GM13977 (cell line): ENCODE measurements around the gene TMEM98.
"Not testable (repeated sequence)": the region's sequence is repeated elsewhere in the genome, so short reads cannot be mapped to it uniquely, and the experiment has no call there.

Experiments
- DNase-seq: peaks from one replicate; pipeline ENCODE4 v3.0.0; 2012; ENCODE audit warnings: low spot score
- in situ Hi-C: fragments of 300-500 bp; cut with MboI; formaldehyde crosslinking; loops from one replicate; pipeline ENCODE4 v1.12.0; 2022; ENCODE audit warnings: low sequenced_read_pairs, low pct_unique_long_range_greater_than_20kb, mixed read lengths, inconsistent platforms; ENCODE audit not compliant: unreplicated experiment
- TF ChIP-seq, protein P1 (sequence below): IDR thresholded peaks from 2 replicates; pipeline ENCODE4 v1.5.1; 2012; ENCODE audit warnings: mild to moderate bottlenecking, control low read depth; ENCODE audit not compliant: insufficient read depth; ENCODE audit errors: extremely low read depth, missing control alignments

TMEM98 gene

DNA sequence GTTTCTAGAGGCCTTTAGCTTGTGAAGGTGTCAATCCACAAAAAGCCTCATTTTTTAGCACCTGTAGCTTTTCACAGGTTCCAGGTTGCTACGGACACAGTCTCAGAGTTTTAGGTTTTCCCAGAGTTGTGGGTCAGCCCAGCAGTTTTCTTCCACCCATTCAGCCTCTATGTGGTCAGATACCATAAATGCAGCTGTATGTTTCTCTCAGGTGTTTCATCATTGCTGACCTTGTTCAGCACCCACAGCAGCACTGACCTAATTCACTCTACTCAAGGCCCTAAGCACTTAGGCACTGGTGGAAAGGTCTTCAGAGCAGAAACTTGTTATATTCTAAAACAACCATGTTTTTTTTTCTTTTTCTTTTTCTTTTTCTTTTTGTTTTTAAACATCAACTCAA is 48.7 kb downstream of the TMEM98 start:
- TF ChIP-seq, protein P1, sequence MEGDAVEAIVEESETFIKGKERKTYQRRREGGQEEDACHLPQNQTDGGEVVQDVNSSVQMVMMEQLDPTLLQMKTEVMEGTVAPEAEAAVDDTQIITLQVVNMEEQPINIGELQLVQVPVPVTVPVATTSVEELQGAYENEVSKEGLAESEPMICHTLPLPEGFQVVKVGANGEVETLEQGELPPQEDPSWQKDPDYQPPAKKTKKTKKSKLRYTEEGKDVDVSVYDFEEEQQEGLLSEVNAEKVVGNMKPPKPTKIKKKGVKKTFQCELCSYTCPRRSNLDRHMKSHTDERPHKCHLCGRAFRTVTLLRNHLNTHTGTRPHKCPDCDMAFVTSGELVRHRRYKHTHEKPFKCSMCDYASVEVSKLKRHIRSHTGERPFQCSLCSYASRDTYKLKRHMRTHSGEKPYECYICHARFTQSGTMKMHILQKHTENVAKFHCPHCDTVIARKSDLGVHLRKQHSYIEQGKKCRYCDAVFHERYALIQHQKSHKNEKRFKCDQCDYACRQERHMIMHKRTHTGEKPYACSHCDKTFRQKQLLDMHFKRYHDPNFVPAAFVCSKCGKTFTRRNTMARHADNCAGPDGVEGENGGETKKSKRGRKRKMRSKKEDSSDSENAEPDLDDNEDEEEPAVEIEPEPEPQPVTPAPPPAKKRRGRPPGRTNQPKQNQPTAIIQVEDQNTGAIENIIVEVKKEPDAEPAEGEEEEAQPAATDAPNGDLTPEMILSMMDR = no peak
- no peak for DNase-seq
- in situ Hi-C loops = no loop called here

DNA sequence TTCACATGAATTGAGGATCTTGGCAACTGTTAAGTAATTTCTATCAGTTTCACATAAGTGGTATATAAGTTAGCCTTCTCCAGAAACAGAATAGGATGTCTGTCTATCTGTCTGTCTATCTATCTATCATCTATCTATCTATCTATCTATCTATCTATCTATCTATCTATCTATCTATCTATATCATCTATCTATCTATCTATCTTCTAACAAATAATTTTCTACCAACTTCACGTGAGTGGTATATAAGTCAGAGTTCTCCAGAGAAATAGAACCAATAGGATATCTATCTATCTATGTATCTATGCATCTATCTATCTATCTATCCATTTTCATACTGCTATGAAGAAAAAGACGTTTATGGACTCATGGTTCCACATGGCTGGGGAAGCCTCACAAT is 52.3 kb downstream of the TMEM98 start:
- DNase-seq = no peak
- in situ Hi-C loops = no loop called here
- TF ChIP-seq, protein P1 = no peak

DNA sequence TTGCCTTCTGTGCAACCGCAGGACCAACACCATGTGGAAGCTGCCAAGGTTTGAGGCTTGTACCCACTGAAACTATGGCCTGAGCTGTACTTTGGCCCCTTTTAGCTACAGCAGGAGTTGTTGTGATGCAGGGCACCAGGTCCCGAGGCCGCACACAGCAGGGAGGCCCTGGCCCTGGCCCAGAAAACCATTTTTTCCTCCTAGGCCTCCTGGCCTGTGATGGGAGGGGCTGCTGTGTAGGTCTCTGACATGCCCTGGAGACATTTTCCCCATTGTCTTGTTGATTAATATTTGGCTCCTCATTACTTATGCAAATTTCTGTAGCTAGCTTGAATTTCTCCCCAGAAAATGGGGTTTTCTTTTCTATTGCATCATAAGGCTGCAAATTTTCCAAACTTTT is 53.7 kb downstream of the TMEM98 start:
- DNase-seq = not testable (repeated sequence)

DNA sequence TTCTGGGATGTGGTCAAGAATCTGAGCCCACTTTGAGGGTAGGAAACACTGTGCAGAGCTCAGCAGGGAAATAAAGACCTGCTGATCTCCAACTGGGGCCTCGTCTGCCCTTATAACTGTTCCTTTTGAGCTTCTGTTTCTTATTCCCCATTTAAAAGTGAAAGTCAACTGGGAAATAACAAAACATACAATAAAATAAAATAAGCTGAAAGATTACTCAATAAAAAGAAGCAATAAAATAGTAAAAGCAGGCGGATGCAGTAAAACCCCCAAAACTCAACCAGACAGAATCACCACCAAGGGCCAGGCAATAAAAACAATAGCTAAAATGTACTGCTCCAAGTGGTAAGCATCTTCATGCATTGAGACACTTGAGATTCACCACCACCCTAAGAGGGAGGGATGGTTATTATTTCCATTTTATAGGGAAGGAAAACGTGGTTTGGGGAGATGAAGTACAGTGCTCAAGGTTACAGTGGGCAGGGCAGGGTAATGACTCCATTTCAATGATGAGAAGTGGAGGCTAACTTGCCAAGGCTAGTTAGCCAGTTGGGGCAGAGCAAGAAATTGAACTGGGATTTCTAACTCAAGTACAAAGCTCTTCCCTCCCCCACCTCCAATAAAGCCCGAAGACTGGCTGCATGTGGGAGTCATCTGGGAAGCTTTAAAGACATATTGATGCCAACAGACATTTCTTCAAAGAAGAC is 57.2 kb downstream of the TMEM98 start:
- no peak for DNase-seq
- in situ Hi-C loops = no loop called here
- TF ChIP-seq, protein P1 = no peak

More for the DNA sequence above, 53.7 kb downstream of the TMEM98 start:
- in situ Hi-C loops = not testable (repeated sequence)

DNA sequence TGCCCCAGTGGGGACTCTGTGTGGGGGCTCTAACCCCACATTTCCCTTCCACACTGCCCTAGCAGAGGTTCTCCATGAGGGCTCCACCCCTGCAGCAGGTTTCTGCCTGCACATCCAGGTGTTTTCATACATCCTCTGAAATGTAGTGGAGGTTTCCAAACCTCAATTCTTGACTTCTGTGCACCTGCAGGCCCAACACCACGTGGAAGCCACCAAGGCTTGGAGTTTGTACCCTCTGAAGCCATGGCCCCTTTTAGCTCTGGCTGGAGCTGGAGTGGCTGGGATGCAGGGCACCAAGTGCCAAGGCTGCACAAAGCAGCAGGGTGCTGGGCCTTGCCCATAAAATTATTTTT is 59.5 kb downstream of the TMEM98 start:
- DNase-seq, in situ Hi-C loops: not testable (repeated sequence)

DNA sequence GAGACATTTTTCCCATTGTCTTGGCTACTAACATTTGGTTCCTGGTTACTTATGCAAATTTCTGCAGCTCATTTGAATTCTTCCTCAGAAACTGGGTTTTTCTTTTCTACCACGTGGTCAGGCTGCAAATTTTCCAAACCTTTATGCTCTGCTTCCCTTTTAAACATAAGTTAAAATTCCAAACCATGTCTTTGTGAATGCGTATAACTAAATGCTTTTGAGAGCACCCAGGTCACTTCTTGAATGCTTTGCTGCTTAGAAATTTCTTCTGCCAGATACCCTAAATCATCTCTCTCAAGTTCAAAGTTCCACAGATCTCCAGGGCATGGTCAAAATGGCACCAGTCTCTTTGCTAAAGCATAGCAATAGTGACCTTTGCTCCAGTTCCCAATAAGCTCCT is 59.9 kb downstream of the TMEM98 start:
- in situ Hi-C loops, DNase-seq: not testable (repeated sequence)

DNA sequence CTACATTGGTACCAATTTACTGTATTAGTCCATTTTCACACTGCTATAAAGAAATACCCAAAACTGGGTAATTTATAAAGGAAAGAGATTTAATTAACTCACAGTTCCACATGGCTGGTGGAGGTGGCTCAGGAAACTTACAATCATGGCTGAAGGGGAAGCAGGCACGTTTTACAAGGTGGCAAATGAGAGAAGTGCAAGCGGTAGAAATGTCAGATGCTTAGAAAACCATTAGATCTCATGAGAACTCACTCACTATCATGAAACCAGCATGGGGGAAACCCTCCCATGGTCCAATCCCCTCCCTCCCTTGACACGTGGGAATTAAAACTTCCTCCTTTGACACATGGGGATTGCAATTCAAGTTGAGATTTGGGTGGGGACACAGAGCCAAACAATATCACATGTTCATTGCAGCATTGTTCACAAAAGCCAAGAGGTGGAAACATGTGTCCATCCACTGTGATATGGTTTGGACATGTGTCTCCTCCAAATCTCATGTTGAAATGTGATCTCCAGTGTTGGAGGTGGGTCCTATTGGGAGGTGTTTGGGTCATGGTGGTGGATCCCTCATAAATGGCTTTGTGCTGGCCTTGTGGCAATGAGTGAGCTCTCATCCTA is 60.6 kb downstream of the TMEM98 start:
- TF ChIP-seq, protein P1 = no peak
- in situ Hi-C loops = no loop called here
- no peak for DNase-seq

DNA sequence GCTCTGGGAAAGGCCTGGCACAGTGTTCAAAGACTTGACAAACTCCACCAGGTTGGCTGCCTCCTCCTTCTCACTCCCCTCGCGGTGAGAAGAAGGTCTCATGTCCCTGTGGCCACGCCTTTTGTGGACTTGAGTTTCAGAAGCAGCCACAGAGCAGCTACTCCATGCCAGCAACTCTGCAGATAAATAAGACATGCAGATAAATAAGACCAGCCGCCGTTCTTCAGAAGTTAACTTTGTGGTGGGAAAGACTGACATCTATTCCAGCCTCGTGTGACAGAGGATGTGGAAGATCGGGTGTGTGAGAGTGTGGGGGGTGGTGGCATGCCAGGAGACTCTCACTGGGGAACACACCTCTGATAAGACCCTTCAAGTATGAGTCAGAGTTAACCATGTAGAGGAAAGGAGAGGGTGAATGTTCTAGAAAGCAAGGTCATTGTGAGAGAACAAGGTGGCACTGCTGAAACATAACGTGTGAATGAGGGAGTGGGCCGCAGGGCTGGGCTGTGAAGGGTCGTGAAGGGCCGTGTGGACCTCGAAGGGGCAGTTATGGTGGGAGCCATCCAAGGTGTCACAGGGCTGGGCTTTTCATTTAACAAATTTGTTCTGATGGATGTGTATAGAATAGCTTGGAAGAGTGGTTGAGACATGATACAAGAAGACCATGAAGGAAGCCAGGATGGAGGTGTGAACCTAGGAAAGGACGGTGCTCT is 64.5 kb downstream of the TMEM98 start:
- in situ Hi-C loops = no loop called here
- DNase-seq = no peak
- TF ChIP-seq, protein P1 = no peak
